Activated gamma-delta T cell treated with Interleukin-2 at 50 U/mL for 16 hours (primary cell): Measurements from ENCODE around the gene C3orf33.

ENCODE experiments used
- DNase-seq: peaks from one replicate; pipeline ENCODE4 v3.0.0-alpha.2; 2020

C3orf33 gene

GRCh38 chr3:155739154-155739553, 66.9 kb downstream of the C3orf33 start:
- no peak for DNase-seq

- no peak for DNase-seq
Observed at GRCh38 chr3:155738580-155739076, 67.5 kb downstream of the C3orf33 start.

- DNase-seq = no peak
Observed at GRCh38 chr3:155737844-155738460, 68.1 kb downstream of the C3orf33 start.

GRCh38 chr3:155736381-155736780, 69.7 kb downstream of the C3orf33 start:
- no peak for DNase-seq

GRCh38 chr3:155730843-155731242, 75.2 kb downstream of the C3orf33 start:
- DNase-seq = no peak

- no peak for DNase-seq
Observed at GRCh38 chr3:155727836-155728235, 78.2 kb downstream of the C3orf33 start.

GRCh38 chr3:155714295-155714718, 91.8 kb downstream of the C3orf33 start:
- no peak for DNase-seq
